Mesenchymal stem cell (in vitro differentiated cells and primary cell): ENCODE measurements around the gene R3HDM1.
"Not testable (repeated sequence)": the region's sequence is repeated elsewhere in the genome, so short reads cannot be mapped to it uniquely, and the experiment has no call there.

Experiments
- DNase-seq: peaks from one replicate; pipeline ENCODE4 v3.0.0-alpha.2; 2013
- H2AFZ ChIP-seq: one replicate; pipeline ENCODE4 v1.6.1; 2013; ENCODE audit warnings: low read depth, mild to moderate bottlenecking, control low read depth, inconsistent platforms, low read length, moderate library complexity
- H2AK5ac ChIP-seq: 2 replicates; pipeline ENCODE4 v1.6.1; 2013; ENCODE audit warnings: low read length, moderate library complexity, mild to moderate bottlenecking, inconsistent platforms; ENCODE audit not compliant: severe bottlenecking
- H2BK120ac ChIP-seq: one replicate; pipeline ENCODE4 v1.6.1; 2013; ENCODE audit warnings: low read depth, mild to moderate bottlenecking, inconsistent platforms, low read length, moderate library complexity
- H2BK12ac ChIP-seq, 2 experiments: one replicate each; pipeline ENCODE4 v1.6.1; 2013; ENCODE audit warnings: inconsistent platforms in 2 of 2, low read length in 2 of 2, mild to moderate bottlenecking in 2 of 2, moderate library complexity in 2 of 2, control low read depth in 1 of 2
- H2BK15ac ChIP-seq: one replicate; pipeline ENCODE4 v1.6.1; 2013; ENCODE audit warnings: mild to moderate bottlenecking, low read depth, inconsistent platforms; ENCODE audit not compliant: poor library complexity, severe bottlenecking
- H2BK5ac ChIP-seq: 2 replicates; pipeline ENCODE4 v1.6.1; 2013; ENCODE audit warnings: low read depth, mild to moderate bottlenecking, low read length, control low read depth, inconsistent platforms; ENCODE audit not compliant: poor library complexity, severe bottlenecking
- H3K14ac ChIP-seq, 2 experiments: one replicate each; pipeline ENCODE4 v1.6.1; 2013; ENCODE audit warnings: inconsistent platforms in 2 of 2, low read length in 2 of 2, control low read depth in 1 of 2, mild to moderate bottlenecking in 1 of 2, moderate library complexity in 1 of 2
- H3K18ac ChIP-seq, 2 experiments: one replicate each; pipeline ENCODE4 v1.6.1; 2013; ENCODE audit warnings: inconsistent platforms in 2 of 2, low read length in 2 of 2, control low read depth in 1 of 2, low read depth in 1 of 2, mild to moderate bottlenecking in 1 of 2
- H3K23ac ChIP-seq, 2 experiments: one replicate each; pipeline ENCODE4 v1.6.1; 2013; ENCODE audit warnings: inconsistent platforms in 2 of 2, low read length in 2 of 2, mild to moderate bottlenecking in 2 of 2, moderate library complexity in 2 of 2, control low read depth in 1 of 2
- H3K27ac ChIP-seq: 2 replicates; pipeline ENCODE4 v1.5.1; 2013; ENCODE audit warnings: mild to moderate bottlenecking, moderate library complexity, low read length, control low read depth, inconsistent platforms; ENCODE audit not compliant: poor library complexity, severe bottlenecking
- H3K27me3 ChIP-seq, 2 experiments: 2 replicates each; pipeline versions ENCODE4 v1.6.1 to v1.7.0; 2013; ENCODE audit warnings: low read length in 2 of 2, mild to moderate bottlenecking in 2 of 2, moderate library complexity in 2 of 2, control low read depth in 1 of 2, inconsistent platforms in 1 of 2; ENCODE audit not compliant: control insufficient read depth in 1 of 2, insufficient read depth in 1 of 2
- H3K36me3 ChIP-seq, 2 experiments: 2 replicates each; pipeline versions ENCODE4 v1.6.1 to v1.7.0; 2013; ENCODE audit warnings: low read length in 2 of 2, control low read depth in 1 of 2, inconsistent platforms in 1 of 2, low read depth in 1 of 2, mild to moderate bottlenecking in 1 of 2; ENCODE audit not compliant: insufficient read depth in 2 of 2, control insufficient read depth in 1 of 2
- H3K4ac ChIP-seq, 2 experiments: one replicate each; pipeline ENCODE4 v1.6.1; 2013; ENCODE audit warnings: inconsistent platforms in 2 of 2, low read length in 2 of 2, mild to moderate bottlenecking in 2 of 2, moderate library complexity in 2 of 2, control low read depth in 1 of 2, low read depth in 1 of 2
- H3K4me1 ChIP-seq: 2 replicates; pipeline ENCODE4 v1.6.1; 2013; ENCODE audit warnings: low read depth, low read length, control low read depth; ENCODE audit not compliant: control insufficient read depth, insufficient read depth
- H3K4me2 ChIP-seq: 2 replicates; pipeline ENCODE4 v1.6.1; 2013; ENCODE audit warnings: low read length, mild to moderate bottlenecking, inconsistent platforms; ENCODE audit not compliant: poor library complexity, severe bottlenecking
- H3K4me3 ChIP-seq, 2 experiments: 2 replicates each; pipeline versions ENCODE4 v1.5.1 to v1.7.0; 2013; ENCODE audit warnings: low read length in 2 of 2, mild to moderate bottlenecking in 2 of 2, control low read depth in 1 of 2, low read depth in 1 of 2; ENCODE audit not compliant: insufficient read depth in 1 of 2
- H3K79me1 ChIP-seq: replicated peaks from 2 replicates; pipeline ENCODE4 v1.6.1; 2013; ENCODE audit warnings: mild to moderate bottlenecking, control low read depth, low read length, inconsistent platforms; ENCODE audit not compliant: poor library complexity, severe bottlenecking
- H3K9ac ChIP-seq: 2 replicates; pipeline ENCODE4 v1.7.0; 2013; ENCODE audit warnings: mild to moderate bottlenecking, low read length, moderate library complexity
- H3K9me3 ChIP-seq: 2 replicates; pipeline ENCODE4 v1.7.0; 2013; ENCODE audit warnings: mild to moderate bottlenecking, low read length; ENCODE audit not compliant: control insufficient read depth
- H4K8ac ChIP-seq: one replicate; pipeline ENCODE4 v1.6.1; 2013; ENCODE audit warnings: inconsistent platforms, mild to moderate bottlenecking, low read length, moderate library complexity
- H4K91ac ChIP-seq: one replicate; pipeline ENCODE4 v1.6.1; 2013; ENCODE audit warnings: mild to moderate bottlenecking, low read length, inconsistent platforms
- WGBS: methylation state at CpG from one replicate; pipeline ENCODE4 v1.1.7; 2013; ENCODE audit warnings: mixed read lengths; 5-methylcytosine and 5-hydroxymethylcytosine counted together

Gene R3HDM1

GRCh38 chr2:135703300-135703699, 172.0 kb downstream of the R3HDM1 start:
- Histone ChIP-seq H3K79me1 (no peaks in the 10 kb centered on the region), H2BK120ac (no peak overlapping the region), H3K4me2 (no peak overlapping the region), H2BK15ac (no peak overlapping the region), H4K8ac (no peak overlapping the region), H3K27ac (no peak overlapping the region), H3K27me3 (no peaks in the 10 kb centered on the region), H4K91ac (no peak overlapping the region), H3K4ac (no peak overlapping the region), H3K18ac (no peak overlapping the region), H3K4me1 (no peaks in the 10 kb centered on the region), H3K9ac (no peak overlapping the region), H3K23ac (no peak overlapping the region), H2AK5ac (no peak overlapping the region), H2BK12ac (no peak overlapping the region), H3K4me3 (no peak overlapping the region), H3K14ac (no peak overlapping the region), H2BK5ac (no peak overlapping the region), H2AFZ (no peak overlapping the region), H3K36me3 (no peaks in the 10 kb centered on the region), H3K9me3 (no peaks in the 10 kb centered on the region)
- DNase-seq: no peak
- WGBS: no CpG with 5 or more reads among the region's 1 CpG

GRCh38 chr2:135704075-135704474, 172.8 kb downstream of the R3HDM1 start:
- H2BK5ac ChIP-seq, H3K27ac ChIP-seq, H3K14ac ChIP-seq, H3K4me1 ChIP-seq, H3K23ac ChIP-seq, H3K79me1 ChIP-seq, H3K9me3 ChIP-seq, H3K18ac ChIP-seq, H2BK120ac ChIP-seq, H3K4me2 ChIP-seq, H4K8ac ChIP-seq, H3K4me3 ChIP-seq, H3K4ac ChIP-seq, H3K9ac ChIP-seq, H3K36me3 ChIP-seq, H2AFZ ChIP-seq, DNase-seq, H2AK5ac ChIP-seq, H3K27me3 ChIP-seq, H2BK12ac ChIP-seq, H4K91ac ChIP-seq, H2BK15ac ChIP-seq: not testable (repeated sequence)
- 99% methylated on average over 5 of the region's 5 CpGs for WGBS

- 100% methylated on average over 3 of the region's 4 CpGs for WGBS
- Histone ChIP-seq H2BK5ac (no peak overlapping the region), H3K14ac (no peak overlapping the region), H3K36me3 (peaks cover 6 to 9% of the 10 kb centered on the region in 2 experiments), H3K9me3 (no peaks in the 10 kb centered on the region), H3K18ac (no peak overlapping the region), H3K4me1 (no peaks in the 10 kb centered on the region), H4K8ac (no peak overlapping the region), H3K4me2 (no peak overlapping the region), H3K9ac (no peak overlapping the region), H3K79me1 (peaks cover 5% of the 10 kb centered on the region), H2AK5ac (no peak overlapping the region), H2AFZ (no peak overlapping the region), H3K27ac (no peak overlapping the region), H2BK12ac (no peak overlapping the region), H3K4me3 (no peak overlapping the region), H3K27me3 (no peaks in the 10 kb centered on the region), H3K23ac (no peak overlapping the region), H2BK15ac (no peak overlapping the region), H2BK120ac (no peak overlapping the region), H4K91ac (no peak overlapping the region), H3K4ac (no peak overlapping the region)
- no peak for DNase-seq
These were observed 176.9 kb downstream of the R3HDM1 start for GRCh38 chr2:135708159-135708558.

GRCh38 chr2:135709992-135710391, 178.7 kb downstream of the R3HDM1 start:
- Histone ChIP-seq H2BK12ac (no peak overlapping the region), H3K23ac (no peak overlapping the region), H4K91ac (no peak overlapping the region), H2BK15ac (no peak overlapping the region), H3K27me3 (no peaks in the 10 kb centered on the region), H4K8ac (peak overlapping the region; percentile 69), H2AK5ac (no peak overlapping the region), H3K4me3 (no peak overlapping the region), H3K14ac (no peak overlapping the region), H3K9me3 (no peaks in the 10 kb centered on the region), H3K18ac (no peak overlapping the region), H2BK120ac (no peak overlapping the region), H2BK5ac (no peak overlapping the region), H3K27ac (no peak overlapping the region), H3K9ac (no peak overlapping the region), H2AFZ (no peak overlapping the region), H3K4ac (no peak overlapping the region), H3K79me1 (peaks cover 5% of the 10 kb centered on the region), H3K36me3 (peaks cover 6 to 9% of the 10 kb centered on the region in 2 experiments), H3K4me2 (no peak overlapping the region), H3K4me1 (no peaks in the 10 kb centered on the region)
- DNase-seq: peak; percentile 51
- over 99% methylated on average over 4 of the region's 6 CpGs for WGBS
